DOHH2 (cell line): ENCODE data around the gene GTF2H3.

ENCODE experiments used
- H3F3A ChIP-seq: fragments of 200-600 bp; sonication (generic), shearing (Covaris generic); 2 replicates; pipeline ENCODE4 v1.6.0; 2016; ENCODE audit warnings: antibody characterized with exemption, mild to moderate bottlenecking; ENCODE audit not compliant: control insufficient read depth, insufficient read depth
- H3K27ac ChIP-seq: fragments of 200-600 bp; sonication (generic); 2 replicates; pipeline ENCODE4 v1.5.1; 2014; ENCODE audit warnings: low read depth, mild to moderate bottlenecking, low read length, moderate library complexity
- H3K27me3 ChIP-seq: fragments of 200-600 bp; sonication (generic); 2 replicates; pipeline ENCODE4 v1.6.1; 2014; ENCODE audit warnings: mild to moderate bottlenecking, low read length, mixed read lengths; ENCODE audit not compliant: control insufficient read depth
- H3K36me3 ChIP-seq: fragments of 200-600 bp; sonication (generic); 2 replicates; pipeline ENCODE4 v1.6.1; 2014; ENCODE audit warnings: mild to moderate bottlenecking, low read length, moderate library complexity, mixed read lengths; ENCODE audit not compliant: control insufficient read depth
- H3K4me1 ChIP-seq: fragments of 200-600 bp; sonication (generic); 2 replicates; pipeline ENCODE4 v1.6.1; 2014; ENCODE audit warnings: mild to moderate bottlenecking, low read length, mixed read lengths; ENCODE audit not compliant: control insufficient read depth
- H3K4me2 ChIP-seq: fragments of 200-600 bp; sonication (generic); 2 replicates; pipeline ENCODE4 v1.6.0; 2014; ENCODE audit warnings: mild to moderate bottlenecking, low read length, moderate library complexity
- H3K4me3 ChIP-seq: fragments of 200-600 bp; sonication (generic); 2 replicates; pipeline ENCODE4 v1.5.1; 2014; ENCODE audit warnings: mild to moderate bottlenecking, low read length, mixed read lengths
- H3K79me2 ChIP-seq: fragments of 200-600 bp; sonication (generic); 2 replicates; pipeline ENCODE4 v1.6.1; 2014; ENCODE audit warnings: mild to moderate bottlenecking, low read length, mixed read lengths; ENCODE audit not compliant: control insufficient read depth
- H3K9me2 ChIP-seq: fragments of 200-600 bp; sonication (generic); replicated peaks from 2 replicates; pipeline ENCODE4 v1.6.1; 2014; ENCODE audit warnings: mild to moderate bottlenecking, low read length, mixed read lengths; ENCODE audit not compliant: control insufficient read depth
- H3K9me3 ChIP-seq: fragments of 200-600 bp; sonication (generic); 2 replicates; pipeline ENCODE4 v1.6.1; 2014; ENCODE audit warnings: antibody characterized with exemption, low read length, mixed read lengths; ENCODE audit not compliant: control insufficient read depth, insufficient read depth
- H4K20me1 ChIP-seq: fragments of 200-600 bp; sonication (generic); 2 replicates; pipeline ENCODE4 v1.6.0; 2014; ENCODE audit warnings: low read depth, mild to moderate bottlenecking, antibody characterized with exemption, low read length, moderate library complexity; ENCODE audit not compliant: control insufficient read depth, insufficient read depth
- EZH2phosphoT487 ChIP-seq: fragments of 200-600 bp; sonication (generic); IDR thresholded peaks from 2 replicates; pipeline ENCODE4 v1.6.1; 2017; ENCODE audit warnings: borderline replicate concordance, mild to moderate bottlenecking, antibody characterized with exemption, low read length, moderate library complexity, mixed read lengths
- TF ChIP-seq, protein P1 (sequence below): fragments of 200-600 bp; sonication (generic); IDR thresholded peaks from one replicate; pipeline ENCODE4 v1.5.1; 2014; ENCODE audit warnings: antibody characterized with exemption, mild to moderate bottlenecking, low read depth, low read length; ENCODE audit not compliant: poor library complexity, severe bottlenecking

GTF2H3 gene

GRCh38 chr12:123617144-123617543 is 16.5 kb upstream of the GTF2H3 start:
- TF ChIP-seq EZH2phosphoT487, result no peak
- TF ChIP-seq, protein P1, sequence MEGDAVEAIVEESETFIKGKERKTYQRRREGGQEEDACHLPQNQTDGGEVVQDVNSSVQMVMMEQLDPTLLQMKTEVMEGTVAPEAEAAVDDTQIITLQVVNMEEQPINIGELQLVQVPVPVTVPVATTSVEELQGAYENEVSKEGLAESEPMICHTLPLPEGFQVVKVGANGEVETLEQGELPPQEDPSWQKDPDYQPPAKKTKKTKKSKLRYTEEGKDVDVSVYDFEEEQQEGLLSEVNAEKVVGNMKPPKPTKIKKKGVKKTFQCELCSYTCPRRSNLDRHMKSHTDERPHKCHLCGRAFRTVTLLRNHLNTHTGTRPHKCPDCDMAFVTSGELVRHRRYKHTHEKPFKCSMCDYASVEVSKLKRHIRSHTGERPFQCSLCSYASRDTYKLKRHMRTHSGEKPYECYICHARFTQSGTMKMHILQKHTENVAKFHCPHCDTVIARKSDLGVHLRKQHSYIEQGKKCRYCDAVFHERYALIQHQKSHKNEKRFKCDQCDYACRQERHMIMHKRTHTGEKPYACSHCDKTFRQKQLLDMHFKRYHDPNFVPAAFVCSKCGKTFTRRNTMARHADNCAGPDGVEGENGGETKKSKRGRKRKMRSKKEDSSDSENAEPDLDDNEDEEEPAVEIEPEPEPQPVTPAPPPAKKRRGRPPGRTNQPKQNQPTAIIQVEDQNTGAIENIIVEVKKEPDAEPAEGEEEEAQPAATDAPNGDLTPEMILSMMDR, result no peak
- H3K4me1 ChIP-seq, result no peaks in the 10 kb centered on the region
- H3F3A ChIP-seq, result peaks cover 48% of the 10 kb centered on the region
- H3K27me3 ChIP-seq, result no peaks in the 10 kb centered on the region
- peaks cover 7% of the 10 kb centered on the region for H3K79me2 ChIP-seq
- peaks cover 5% of the 10 kb centered on the region; the same call in 1 of the 2 replicates for H4K20me1 ChIP-seq
- no peaks in the 10 kb centered on the region for H3K9me3 ChIP-seq
- no peak overlapping the region for H3K4me2 ChIP-seq
- no peaks in the 10 kb centered on the region for H3K9me2 ChIP-seq
- H3K27ac ChIP-seq, result no peak overlapping the region
- no peak overlapping the region for H3K4me3 ChIP-seq
- peaks cover 95% of the 10 kb centered on the region for H3K36me3 ChIP-seq

GRCh38 chr12:123617580-123617979 is 16.0 kb upstream of the GTF2H3 start:
- peaks cover 52% of the 10 kb centered on the region for H3F3A ChIP-seq
- peaks cover 5% of the 10 kb centered on the region for H3K79me2 ChIP-seq
- H4K20me1 ChIP-seq, result peaks cover 5% of the 10 kb centered on the region; the same call in 1 of the 2 replicates
- TF ChIP-seq EZH2phosphoT487, result no peak
- TF ChIP-seq, protein P1, result no peak
- peaks cover 95% of the 10 kb centered on the region for H3K36me3 ChIP-seq
- no peaks in the 10 kb centered on the region for H3K9me3 ChIP-seq
- H3K4me2 ChIP-seq, result no peak overlapping the region
- no peaks in the 10 kb centered on the region for H3K27me3 ChIP-seq
- H3K9me2 ChIP-seq, result no peaks in the 10 kb centered on the region
- no peak overlapping the region for H3K4me3 ChIP-seq
- H3K27ac ChIP-seq, result no peak overlapping the region
- H3K4me1 ChIP-seq, result no peaks in the 10 kb centered on the region

GRCh38 chr12:123621101-123621500 is 12.5 kb upstream of the GTF2H3 start:
- Histone ChIP-seq H3K4me2 (no peak overlapping the region), H3K27me3 (no peaks in the 10 kb centered on the region), H3F3A (peaks cover 51% of the 10 kb centered on the region), H4K20me1 (peaks cover 5% of the 10 kb centered on the region; the same call in 1 of the 2 replicates), H3K36me3 (peaks cover 90% of the 10 kb centered on the region), H3K4me3 (no peak overlapping the region), H3K27ac (no peak overlapping the region), H3K9me2 (no peaks in the 10 kb centered on the region), H3K79me2 (peaks cover 3% of the 10 kb centered on the region), H3K9me3 (no peaks in the 10 kb centered on the region), H3K4me1 (no peaks in the 10 kb centered on the region)
- TF ChIP-seq EZH2phosphoT487, result no peak
- TF ChIP-seq, protein P1, result no peak
